ENCODE data around the gene UBN1.
A peak's percentile ranks its signal among the peaks of the same experiment; 100 is the strongest.

UBN1 gene

GRCh38 chr16:4846503-4846900 lies 779 bp upstream of the UBN1 start:
- peak overlapping the region; percentile 95 for H3K4me3 ChIP-seq (ENCODE audit: low read depth, low read length)
- DNase-seq (ENCODE audit: low read depth): no peak
- TF ChIP-seq CTCF (IDR thresholded peaks at IDR 0.05; ENCODE audit: control insufficient read depth, extremely low read depth, insufficient read depth): no peak

GRCh38 chr16:4847774-4848587 lies 700 bp downstream of the UBN1 start:
- peak overlapping the region; percentile 95 for H3K4me3 ChIP-seq (ENCODE audit: low read depth, low read length)
- no peak for DNase-seq (ENCODE audit: low read depth)
- TF ChIP-seq CTCF (IDR thresholded peaks at IDR 0.05; ENCODE audit: control insufficient read depth, extremely low read depth, insufficient read depth): no peak

GRCh38 chr16:4850211-4850610 lies 2.9 kb downstream of the UBN1 start:
- H3K4me3 ChIP-seq (ENCODE audit: low read depth, low read length): no peak overlapping the region
- TF ChIP-seq CTCF (IDR thresholded peaks at IDR 0.05; ENCODE audit: control insufficient read depth, extremely low read depth, insufficient read depth): no peak
- no peak for DNase-seq (ENCODE audit: low read depth)

GRCh38 chr16:4852221-4852872 lies 5.1 kb downstream of the UBN1 start:
- DNase-seq (ENCODE audit: low read depth): no peak
- TF ChIP-seq CTCF (IDR thresholded peaks at IDR 0.05; ENCODE audit: control insufficient read depth, extremely low read depth, insufficient read depth): no peak
- H3K4me3 ChIP-seq (ENCODE audit: low read depth, low read length): no peak overlapping the region

GRCh38 chr16:4855371-4855770 lies 8.1 kb downstream of the UBN1 start:
- TF ChIP-seq CTCF (IDR thresholded peaks at IDR 0.05; ENCODE audit: control insufficient read depth, extremely low read depth, insufficient read depth): no peak
- H3K4me3 ChIP-seq (ENCODE audit: low read depth, low read length): no peak overlapping the region
- no peak for DNase-seq (ENCODE audit: low read depth)

- DNase-seq (ENCODE audit: low read depth): no peak
- TF ChIP-seq CTCF (IDR thresholded peaks at IDR 0.05; ENCODE audit: control insufficient read depth, extremely low read depth, insufficient read depth): no peak
- no peak overlapping the region for H3K4me3 ChIP-seq (ENCODE audit: low read depth, low read length)
These were observed 8.5 kb downstream of the UBN1 start for GRCh38 chr16:4855804-4856203.
